Hematopoietic multipotent progenitor cell treated with erythropoietin and hydrocortisone succinate and interleukin-3 and kit ligand, for 4 days (in vitro differentiated cells): ENCODE data around the gene KCNT1.

Experiments
- DNase-seq: peaks from one replicate; pipeline ENCODE4 v3.0.0-alpha.2; 2015

The KCNT1 gene

DNA sequence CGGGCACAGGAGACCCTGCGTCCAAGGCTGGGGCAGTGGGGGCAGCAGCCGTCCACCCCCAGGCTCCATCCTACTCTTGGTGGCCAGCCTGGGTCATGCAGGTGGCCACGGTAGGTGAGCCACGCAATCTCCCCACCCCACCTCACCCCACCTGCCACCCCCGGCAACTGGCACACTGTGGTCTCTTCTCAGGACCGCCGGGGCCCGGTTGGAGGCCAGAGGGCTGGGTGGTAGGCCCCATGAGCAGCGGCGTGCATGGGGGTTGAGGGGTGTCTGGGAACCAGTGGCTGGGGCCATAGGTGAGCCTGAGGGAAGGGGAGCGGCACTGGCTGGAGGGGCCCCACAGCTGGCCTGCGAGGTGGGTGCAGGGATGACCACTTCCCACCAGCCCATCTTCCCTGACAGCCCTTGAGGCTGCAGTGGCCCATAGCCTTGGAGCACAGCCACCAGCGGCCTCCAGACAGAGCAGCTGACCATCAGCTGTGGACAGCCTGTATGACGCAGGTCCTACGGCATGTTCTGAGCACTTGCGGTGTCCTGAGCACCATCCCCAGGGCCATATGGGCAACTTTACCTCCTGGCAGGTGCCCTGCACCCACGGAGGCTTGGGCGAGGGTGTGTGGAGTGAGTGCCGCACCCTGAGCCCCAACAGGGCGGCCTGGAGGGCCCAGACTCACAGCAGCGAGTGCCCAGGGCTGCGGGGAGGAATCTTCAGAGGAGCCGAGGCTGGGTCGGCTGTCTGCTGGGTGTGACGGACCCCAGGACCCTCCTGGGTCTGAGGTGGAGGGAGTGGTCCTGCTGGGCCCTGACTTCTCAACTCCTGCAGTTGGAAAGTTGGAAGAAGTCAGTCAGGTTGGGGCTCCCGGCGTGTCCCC, 47.4 kb downstream of the KCNT1 start:
- no peak for DNase-seq

DNA sequence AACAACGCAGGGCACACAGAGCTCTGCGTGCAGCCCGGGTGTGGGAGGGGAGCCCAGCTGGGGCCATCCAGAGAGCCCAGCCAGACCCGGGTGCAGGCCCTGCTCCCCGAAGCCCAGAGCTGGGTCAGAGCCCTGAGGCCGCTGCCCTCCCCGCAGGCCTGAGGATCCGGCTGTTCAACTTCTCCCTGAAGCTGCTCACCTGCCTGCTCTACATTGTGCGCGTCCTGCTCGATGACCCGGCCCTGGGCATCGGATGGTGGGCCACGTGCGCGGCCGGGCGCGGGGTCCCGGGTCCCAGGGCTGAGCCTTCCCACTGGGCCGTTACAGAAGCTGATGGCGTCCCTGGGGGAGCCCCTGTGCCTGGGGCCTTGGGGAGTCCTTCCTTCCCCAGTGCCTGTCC, 48.8 kb downstream of the KCNT1 start:
- DNase-seq: no peak

DNA sequence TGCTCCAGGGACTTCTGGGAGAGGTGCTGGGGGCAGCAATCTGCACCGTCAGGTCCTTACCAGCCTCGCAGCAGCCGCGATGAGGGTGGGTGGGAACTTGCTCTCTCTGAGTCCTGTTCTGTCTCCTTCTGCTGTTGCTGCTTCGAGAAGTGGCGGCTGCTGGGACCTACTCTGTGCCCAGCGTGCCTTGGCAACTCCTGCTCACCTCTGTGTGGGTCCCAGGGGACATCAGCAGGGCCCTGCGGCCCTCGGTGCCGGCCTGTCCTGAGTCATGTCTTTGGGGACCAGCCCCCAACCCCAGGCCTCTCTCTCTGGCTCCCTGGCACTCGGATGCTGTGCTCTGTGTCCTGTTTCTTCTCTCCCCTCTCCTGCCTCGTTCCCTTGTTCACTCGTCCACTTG, 49.5 kb downstream of the KCNT1 start:
- DNase-seq: no peak

DNA sequence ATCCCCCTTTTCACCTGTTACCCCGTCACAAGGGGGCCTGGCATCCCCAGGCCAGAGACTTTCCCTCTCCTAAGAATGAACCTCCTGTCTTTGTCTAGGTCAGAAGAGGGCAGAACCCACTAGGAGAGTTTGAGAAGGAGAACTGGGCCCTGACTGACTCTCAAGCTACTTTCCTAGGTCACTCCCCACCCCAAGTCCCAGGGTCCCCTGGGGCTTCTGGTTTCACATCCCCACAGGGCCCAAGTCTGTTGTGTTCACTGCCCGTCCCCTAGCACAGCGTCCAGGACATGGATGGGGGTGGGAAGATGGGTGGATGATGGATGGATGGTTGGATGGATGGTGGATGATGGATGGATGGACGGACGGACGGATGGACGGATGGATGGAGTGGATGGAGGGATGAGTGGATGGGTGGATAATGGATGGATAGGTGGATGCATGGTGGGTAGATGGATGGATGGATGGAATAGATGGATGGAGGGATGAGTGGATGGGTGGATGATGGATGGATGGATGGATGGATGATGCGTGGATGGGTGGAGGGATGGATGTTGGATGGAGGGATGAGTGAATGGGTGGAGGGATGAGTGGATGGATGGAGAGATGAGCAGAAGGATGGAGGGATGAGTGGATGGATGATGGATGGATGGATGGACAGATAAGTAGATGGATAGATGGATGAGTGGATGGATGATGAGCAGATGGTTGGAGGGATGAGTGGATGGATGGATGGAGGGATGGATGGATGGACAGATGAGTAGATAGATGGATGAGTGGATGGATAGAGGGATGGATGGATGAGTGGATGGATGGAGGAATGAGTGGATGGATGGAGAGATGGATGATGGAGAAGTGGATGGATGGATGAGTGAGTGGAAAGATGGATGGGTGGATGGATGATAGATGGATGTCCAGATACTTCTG, 50.6 kb downstream of the KCNT1 start:
- DNase-seq: no peak

DNA sequence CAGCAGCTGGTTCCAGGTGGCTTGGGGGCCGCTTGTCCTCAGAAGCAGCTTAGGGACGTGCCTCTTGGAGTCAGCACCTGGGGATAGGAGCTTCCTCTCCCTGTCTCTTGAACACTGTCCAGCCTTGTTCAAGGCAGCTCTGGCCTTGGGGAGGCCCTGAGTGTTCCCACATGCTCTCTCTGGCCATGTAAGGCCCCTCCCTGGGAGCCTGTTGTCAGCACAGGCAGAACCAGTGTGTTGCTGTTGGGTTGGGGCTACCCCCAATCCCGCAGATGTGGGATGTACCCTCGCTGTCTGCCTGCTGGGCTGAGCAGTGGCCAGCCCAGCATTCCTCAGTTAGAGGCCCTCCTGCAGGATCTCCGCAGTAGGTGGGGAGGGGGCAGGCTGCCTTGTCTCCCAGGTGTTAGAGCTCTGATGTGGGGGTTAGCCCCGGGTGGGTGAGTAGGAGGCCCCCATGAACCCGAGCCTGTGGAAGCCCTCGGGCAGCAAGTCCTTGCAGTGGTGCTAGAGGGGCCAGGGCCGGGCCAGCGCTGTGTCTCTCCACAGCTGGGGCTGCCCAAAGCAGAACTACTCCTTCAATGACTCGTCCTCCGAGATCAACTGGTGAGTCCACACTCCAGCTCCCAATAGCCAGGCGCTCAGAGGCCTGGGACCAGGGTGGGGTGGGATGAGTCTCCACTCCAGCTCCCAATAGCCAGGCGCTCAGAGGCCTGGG, 51.6 kb downstream of the KCNT1 start:
- no peak for DNase-seq

DNA sequence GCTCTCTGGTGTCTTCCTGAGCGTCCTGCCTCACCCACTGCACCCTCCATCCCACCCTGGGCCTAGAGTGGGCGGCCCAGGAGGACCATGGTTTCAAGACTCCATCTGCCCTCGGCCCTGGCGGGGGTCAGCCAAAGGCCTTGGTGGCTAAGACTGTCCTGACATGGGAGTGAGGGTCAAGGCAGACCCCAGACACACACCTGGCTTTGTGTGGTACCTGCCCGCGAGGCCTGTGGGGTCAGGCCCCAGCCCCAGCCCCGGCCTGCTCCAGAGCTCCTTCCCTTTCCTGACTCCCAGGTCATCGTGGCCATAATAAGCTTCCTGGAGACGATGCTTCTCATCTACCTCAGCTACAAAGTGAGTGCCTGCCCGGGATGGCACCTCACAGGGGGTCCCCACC, 54.6 kb downstream of the KCNT1 start:
- DNase-seq: no peak

DNA sequence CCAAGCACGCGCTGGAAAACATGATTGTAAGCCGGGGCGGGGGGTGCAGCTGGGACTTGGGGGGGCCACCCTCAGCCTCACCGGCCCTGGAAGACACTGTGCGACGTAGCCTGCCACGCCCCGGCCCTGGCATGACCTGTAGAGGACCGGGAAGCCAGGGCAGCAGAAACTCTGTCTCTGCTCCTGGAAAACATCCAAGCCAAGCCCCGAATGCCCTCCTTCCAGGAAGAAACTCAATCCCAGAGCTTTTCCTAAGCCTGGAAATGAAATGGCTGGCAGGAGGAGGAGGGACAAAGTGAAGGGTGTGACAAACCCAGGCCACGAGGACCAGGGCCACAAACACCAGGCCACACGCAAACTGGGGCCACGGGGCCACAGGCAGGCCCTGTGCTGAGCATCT, 55.4 kb downstream of the KCNT1 start:
- DNase-seq: no peak

DNA sequence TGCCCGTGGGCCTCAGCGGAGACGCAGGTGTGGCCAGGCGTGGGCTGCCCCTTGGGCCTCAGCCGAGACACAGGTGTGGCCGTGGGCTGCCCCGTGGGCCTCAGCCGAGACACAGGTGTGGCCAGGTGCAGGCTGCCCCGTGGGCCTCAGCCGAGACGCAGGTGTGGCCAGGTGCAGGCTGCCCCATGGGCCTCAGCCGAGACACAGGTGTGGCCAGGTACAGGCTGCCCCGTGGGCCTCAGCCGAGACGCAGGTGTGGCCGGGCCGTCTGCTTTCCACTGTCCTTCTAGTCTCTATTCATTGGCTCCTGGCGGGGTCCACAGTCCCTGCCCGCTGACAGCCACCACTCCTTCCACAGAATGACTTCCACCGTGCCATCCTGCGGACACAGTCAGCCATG, 56.1 kb downstream of the KCNT1 start:
- DNase-seq: no peak

DNA sequence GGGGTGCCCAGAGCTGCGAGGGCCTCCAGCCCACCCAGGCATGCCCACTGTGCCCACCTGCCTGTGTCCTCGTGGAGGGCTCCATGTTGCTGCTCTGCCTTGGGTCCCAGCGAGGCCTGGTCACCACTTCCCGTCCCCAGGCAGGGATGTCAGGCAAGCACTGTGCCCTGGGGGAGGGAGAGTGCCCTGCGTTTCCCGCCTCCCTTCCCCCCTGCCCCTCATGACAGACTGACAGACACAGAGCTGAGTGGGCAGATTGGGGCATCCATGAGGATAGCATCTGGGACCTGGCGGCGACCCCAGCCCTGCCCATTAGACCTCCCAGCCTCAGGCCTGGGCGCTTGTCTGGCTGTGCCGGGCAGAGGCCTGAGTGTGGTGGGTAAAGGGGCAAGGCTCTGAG, 56.9 kb downstream of the KCNT1 start:
- no peak for DNase-seq

DNA sequence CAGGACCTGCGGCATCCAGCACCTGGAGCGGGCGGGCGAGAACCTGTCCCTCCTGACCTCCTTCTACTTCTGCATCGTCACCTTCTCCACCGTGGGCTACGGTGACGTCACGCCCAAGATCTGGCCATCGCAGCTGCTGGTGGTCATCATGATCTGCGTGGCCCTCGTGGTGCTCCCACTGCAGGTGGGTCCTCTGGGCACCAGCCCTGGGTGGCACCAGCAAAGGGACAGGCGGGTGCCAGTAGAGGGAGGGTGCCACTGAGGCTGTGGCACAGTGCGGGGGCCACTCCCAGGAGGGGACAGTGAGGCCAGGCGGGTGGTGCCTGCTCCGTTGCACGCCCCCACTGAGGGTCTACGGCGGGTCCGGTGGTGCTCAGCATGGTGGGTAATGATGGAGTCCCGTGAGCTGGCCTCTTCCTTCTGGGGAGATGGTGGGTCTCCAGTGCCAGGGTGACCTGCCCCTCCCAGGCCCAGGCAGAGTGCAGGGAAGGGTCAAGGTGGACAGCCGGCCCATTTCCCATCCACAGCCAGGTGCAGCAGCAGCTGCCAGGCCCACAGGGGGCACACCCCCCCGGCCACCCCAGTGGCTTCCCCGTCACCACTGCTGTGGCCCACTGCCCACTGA, 57.8 kb downstream of the KCNT1 start:
- no peak for DNase-seq

DNA sequence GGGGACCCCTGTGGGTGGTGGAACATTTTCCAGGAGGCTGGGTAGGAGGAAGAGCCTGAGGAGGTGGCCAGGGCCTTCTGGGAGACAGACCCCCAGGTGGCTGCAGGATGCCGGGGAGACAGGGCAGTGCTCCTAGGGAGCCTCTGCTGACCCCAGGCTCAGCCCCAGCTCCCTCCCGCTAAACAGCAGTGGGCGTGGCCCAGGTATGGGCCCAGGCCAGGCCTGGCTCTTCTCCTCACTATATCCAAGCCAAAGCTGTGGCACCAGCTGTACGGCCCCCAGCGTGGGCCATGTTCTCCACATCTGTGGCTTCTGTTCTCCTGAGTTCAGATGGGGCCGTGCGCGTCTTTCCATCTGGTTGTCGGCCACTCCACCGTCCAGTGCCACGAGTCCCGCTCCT, 58.5 kb downstream of the KCNT1 start:
- no peak for DNase-seq

DNA sequence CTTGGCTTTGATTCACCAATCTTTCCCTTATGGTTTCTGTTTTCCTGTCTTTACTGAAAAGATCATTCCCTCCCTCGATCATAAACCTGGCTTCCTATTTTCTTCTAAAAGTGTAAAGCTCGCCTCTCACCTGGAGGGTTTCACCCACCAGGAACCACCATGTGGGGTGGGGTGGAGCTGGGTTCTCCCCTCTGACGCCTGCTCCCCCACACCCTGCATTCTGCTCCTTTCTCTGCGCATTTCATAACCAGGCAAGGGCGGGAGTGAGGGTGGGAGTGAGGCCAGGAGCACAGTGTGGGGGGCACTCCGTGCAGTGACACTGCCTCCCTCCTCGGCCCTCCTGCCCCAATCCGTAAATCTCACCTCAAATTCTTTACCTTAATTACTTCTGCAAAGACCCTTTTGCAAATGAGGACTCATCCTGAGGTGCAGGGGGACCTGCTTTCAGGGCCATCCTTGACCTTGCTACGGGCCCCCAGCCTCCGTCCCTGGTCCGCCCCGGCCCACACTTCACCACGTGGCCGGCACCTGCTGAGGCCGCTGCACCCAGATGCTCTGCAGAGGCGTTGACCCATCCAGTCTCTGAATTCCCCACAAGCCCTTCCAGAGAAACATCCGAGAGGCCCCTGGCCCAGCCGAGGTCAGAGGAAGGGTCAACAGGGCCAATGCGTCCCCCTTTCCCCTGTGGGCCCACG, 59.3 kb downstream of the KCNT1 start:
- no peak for DNase-seq

DNA sequence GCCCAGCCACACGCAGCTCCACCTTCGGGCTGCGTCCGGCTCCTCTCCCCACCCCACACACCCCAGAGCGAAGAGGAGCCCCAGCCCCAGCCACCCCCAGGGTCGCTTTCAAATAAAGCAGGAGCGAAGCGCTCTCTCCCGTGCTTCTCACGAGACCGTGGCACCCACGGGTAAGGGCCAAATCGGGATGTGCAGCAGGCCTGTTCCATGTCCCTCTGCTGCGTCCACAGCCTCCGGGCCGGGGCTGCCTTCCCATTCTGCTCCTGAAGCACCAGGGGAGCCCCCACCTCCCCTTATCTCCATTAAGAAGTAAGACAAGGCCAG, 59.8 kb downstream of the KCNT1 start:
- DNase-seq: no peak

DNA sequence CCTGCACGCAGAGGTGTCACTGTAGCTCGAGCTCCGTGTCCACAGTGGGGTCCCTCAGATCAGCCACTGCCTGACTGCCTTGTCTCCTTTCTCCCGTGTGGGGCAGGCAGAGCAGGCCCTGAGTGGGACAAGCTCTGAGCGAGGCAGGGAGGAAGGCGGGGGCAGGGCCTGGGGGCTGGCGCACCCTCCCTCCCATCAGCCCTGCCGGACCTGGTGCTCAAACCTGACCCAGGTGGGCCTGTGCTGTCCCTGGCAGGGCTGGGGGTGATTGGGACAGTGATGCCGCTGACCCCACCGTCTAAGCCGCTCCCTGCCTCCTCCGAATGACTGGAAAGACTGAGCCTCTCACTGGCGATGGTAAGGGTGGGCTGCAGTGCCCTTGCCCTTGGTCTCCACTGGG, 60.9 kb downstream of the KCNT1 start:
- no peak for DNase-seq

DNA sequence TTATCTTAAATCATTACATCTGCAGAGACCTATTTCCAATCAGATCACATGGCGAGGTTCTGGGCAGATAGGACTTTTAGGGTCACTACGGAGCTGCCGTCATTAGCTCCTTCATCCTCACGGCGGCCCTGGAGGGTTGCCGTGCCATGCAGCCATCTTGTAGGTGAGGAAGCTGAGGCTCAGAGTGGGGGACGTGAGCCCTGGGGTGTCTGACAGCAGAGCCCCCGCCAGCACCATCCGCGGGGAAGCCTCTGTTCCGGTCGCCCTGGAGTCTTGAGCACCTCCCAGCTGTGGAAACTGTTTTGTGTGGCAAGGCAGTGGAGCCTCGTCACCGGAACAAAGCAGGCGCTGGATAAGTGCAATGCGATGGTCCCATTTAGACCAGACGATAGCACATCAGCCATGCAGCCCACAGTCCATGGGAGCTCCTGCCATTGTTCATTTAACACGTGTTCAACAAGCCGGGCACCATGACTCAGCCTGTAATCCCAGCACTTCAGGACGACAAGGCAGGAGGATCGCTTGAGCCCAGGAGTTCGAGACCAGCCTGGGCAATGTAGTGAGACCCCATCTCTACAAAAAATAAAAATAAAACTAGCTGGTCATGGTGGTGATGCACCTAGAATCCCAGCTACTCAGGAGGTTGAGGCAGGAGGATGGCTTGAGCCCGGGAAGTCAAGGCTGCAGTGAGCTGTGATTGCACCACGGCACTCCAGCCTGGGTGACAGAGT, 61.9 kb downstream of the KCNT1 start:
- DNase-seq: no peak

DNA sequence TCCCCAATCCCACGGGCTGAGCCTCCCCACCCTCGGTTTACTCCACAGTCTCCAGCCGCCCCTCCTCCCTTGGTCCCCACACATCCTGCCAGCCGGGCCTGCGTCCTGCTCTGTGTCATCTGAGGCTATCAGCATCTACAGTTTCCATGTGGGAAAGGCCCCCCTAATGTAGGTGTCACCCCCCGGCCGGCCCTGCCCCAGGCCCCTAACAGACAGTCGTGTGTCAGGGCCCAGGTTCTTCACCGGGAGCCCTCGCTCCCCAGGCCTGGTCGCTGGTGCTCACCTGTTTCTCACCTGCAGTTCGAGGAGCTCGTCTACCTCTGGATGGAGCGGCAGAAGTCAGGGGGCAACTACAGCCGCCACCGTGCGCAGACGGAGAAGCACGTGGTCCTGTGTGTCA, 62.7 kb downstream of the KCNT1 start:
- no peak for DNase-seq

DNA sequence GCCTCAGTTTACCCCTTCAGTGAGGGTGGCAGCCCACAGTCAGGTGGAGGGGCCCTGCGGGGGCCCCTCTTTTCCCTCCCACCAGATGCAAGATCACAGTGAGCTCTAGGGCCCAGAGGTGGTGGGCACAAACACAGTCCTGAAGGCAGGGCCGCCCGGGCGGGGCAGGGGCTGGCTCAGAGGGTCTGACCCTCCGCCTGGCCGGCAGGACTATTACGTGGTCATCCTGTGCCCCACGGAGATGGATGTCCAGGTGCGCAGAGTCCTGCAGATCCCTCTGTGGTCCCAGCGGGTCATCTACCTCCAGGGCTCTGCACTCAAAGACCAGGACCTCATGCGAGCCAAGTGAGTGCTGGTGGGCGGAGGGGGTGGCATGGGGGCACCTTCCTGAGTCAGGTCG, 63.4 kb downstream of the KCNT1 start:
- no peak for DNase-seq

DNA sequence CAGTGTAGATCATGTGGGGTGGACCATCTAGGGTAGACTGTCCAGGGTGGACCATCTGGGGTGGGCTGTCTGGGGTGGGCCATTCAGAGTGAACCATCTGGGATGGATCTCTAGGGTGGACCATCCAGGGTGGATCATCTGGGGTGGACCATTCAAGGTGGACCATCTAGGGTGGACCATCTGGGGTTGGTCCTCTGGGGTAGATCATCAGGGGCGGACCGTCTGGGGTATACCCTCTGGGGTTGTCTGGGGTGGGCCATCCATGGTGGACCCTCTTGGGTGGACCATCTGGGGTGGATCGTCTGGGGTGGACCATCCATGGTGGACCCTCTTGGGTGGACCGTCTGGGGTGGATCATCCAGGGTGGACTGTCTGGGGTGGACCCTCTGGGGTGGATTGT, 64.3 kb downstream of the KCNT1 start:
- DNase-seq: no peak

DNA sequence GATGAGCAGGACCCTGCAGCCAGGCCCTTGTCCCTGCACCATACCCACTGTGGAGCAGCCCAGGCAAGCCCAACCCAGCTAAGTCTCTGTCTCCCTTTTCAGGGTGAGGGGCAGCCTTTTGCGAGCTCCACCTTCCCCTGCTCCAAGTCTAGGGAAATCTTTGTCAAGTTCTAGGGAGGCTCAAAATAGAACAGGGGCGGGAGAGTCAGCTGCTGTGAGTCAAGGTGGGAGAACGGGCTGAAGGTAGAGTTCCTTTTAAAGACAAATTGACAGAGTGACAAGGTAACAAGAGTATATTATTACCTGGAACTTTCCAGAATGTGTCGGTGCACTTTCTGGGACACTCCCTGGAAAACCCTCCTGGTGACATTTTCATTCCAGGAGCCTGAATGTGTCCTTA, 64.7 kb downstream of the KCNT1 start:
- DNase-seq: no peak

DNA sequence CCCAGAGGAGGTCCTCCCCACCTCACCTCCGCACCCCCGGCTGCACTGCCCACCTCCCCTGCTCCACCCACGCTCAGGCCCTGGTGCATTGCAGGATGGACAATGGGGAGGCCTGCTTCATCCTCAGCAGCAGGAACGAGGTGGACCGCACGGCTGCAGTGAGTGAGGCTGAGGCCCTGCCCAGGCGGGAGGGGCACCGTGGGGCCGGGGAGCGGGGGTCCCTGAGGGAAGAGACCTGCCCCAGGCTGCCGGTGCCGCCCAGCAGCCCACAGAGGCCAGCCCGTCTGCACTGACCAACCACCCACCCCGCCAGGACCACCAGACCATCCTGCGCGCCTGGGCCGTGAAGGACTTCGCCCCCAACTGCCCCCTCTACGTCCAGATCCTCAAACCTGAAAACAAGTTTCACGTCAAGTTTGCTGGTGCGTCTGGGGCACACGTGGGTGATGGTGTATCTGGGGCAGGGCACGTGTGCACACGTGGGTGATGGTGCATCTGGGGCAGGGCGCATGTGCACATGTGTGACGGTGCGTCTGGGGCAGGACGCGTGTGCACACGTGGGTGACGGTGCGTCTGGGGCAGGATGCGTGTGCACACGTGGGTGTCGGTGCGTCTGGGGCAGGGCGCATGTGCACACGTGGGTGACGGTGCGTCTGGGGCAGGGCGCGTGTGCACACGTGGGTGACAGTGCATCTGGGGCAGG, 66.7 kb downstream of the KCNT1 start:
- no peak for DNase-seq
